MCF 10A (cell line): ENCODE measurements around the gene LAMC1. TPM values are rescaled to one million over a fixed set of nuclear protein-coding genes. Genes with fewer than 3 reads are reported as not detected.

ENCODE experiments used
- BruUV-seq: library from RNA; stranded (reverse); fragments of 400-500 nt; replicated peaks from 2 replicates; lab custom pipeline; 2021; lab: Mats Ljungman, UMichigan
- CTCF ChIA-PET: fragments of 300-600 bp; sonication (Branson Sonifier 250); formaldehyde crosslinking; extraction: SDS; loops from one replicate; lab custom pipeline; 2021; ENCODE audit warnings: antibody characterized with exemption, inconsistent platforms; lab: Yijun Ruan, JAX
- POLR2A ChIA-PET: fragments of 300-600, 350-650 bp; sonication (Branson Sonifier 250); formaldehyde crosslinking; extraction: SDS; loops from one replicate; lab custom pipeline; 2020; ENCODE audit warnings: antibody characterized with exemption, inconsistent platforms; lab: Yijun Ruan, JAX
- DNase-seq: peaks from one replicate; pipeline ENCODE4 v3.0.0-alpha.2; 2018; ENCODE audit not compliant: unreplicated experiment
- H3K27ac Mint-ChIP-seq: one replicate; pipeline ENCODE4 v1.8.0; 2022; ENCODE audit warnings: mild to moderate bottlenecking, low read depth, mixed read lengths; ENCODE audit not compliant: unreplicated experiment
- H3K27me3 Mint-ChIP-seq: one replicate; pipeline ENCODE4 v1.8.0; 2022; ENCODE audit warnings: mixed read lengths; ENCODE audit not compliant: insufficient read depth, unreplicated experiment
- H3K36me3 Mint-ChIP-seq: one replicate; pipeline ENCODE4 v1.8.0; 2022; ENCODE audit warnings: mild to moderate bottlenecking, moderate library complexity, mixed read lengths; ENCODE audit not compliant: insufficient read depth, unreplicated experiment
- H3K4me1 Mint-ChIP-seq: one replicate; pipeline ENCODE4 v1.8.0; 2022; ENCODE audit warnings: mixed read lengths; ENCODE audit not compliant: insufficient read depth, unreplicated experiment
- H3K4me3 Mint-ChIP-seq: one replicate; pipeline ENCODE4 v1.8.0; 2022; ENCODE audit warnings: mild to moderate bottlenecking, moderate library complexity, mixed read lengths; ENCODE audit not compliant: unreplicated experiment
- H3K9me3 Mint-ChIP-seq: one replicate; pipeline ENCODE4 v1.8.0; 2022; ENCODE audit warnings: mixed read lengths; ENCODE audit not compliant: unreplicated experiment
- intact Hi-C: fragments of 100-400 bp; cut with micrococcal nuclease; formaldehyde crosslinking; loops from 2 replicates; pipeline ENCODE4 v1.14.1; 2022
- total RNA-seq: library from RNA; stranded (reverse); gene quantifications from 2 replicates; pipeline ENCODE4 v1.2.3, GENCODE V29; 2022
- TF ChIP-seq, protein P1 (sequence below): fragments of 200-600 bp; IDR thresholded peaks from one replicate; pipeline ENCODE4 v1.8.0; 2022; ENCODE audit warnings: antibody characterized with exemption, mild to moderate bottlenecking; ENCODE audit not compliant: unreplicated experiment

The LAMC1 gene
- total RNA-seq, 1 experiment from 2014 or later: 179 TPM

DNA sequence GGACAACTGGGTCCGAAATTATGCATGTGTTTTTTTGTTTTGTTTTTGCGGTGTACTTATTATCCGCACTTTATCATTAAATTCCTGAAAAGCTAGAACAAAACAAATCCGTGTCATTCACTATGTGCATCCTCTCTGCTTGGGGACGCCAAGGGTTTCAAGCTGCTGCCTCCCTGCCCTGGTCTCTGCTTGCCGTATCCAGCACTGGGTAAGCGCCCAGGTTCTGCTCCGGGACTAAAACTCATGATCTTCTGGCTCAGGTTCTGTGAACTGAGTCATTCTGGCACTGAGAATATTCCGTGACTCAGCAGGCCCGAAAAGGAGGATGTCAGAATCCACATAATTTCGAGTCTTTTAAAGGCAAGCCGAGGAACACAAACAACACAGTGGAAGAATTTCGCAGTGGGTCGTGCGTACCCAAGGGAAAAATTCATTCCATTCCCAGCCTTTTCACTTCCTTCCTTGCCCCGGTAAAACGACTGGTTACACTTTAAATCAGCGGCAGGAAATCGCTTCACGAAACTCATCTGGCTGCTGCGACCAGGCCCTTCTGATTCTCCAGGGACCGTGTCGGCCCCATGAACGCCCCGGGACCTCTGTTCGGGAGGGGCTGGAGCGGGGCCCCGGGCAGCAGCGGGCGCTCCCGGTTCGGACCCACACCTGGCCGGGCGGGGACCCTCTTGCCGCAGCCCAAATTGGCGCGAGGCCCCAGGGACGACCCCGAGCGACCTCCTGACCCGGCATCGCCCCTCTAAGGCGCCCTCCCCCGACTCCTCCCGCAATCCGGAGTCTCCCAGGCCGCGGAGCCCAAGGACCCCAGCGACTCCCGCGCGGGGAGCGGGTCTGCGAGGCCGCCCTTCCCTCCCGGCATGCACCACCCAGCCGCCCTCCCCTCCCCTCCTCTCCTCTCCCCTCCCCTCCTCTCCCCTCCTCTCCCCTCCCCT, 746 bp upstream of the LAMC1 start:
- Mint-ChIP-seq H3K4me3 (peak overlapping the region; percentile 93), H3K27ac (peak overlapping the region; percentile 97), H3K4me1 (peaks cover 41% of the 10 kb centered on the region), H3K9me3 (no peaks in the 10 kb centered on the region), H3K27me3 (no peaks in the 10 kb centered on the region), H3K36me3 (peaks cover 19% of the 10 kb centered on the region)
- ChIA-PET CTCF (interaction anchor here (0.6 to 6.6 kb wide), 8 partner anchors 46 to 212 kb away, joined by 3 to 52 read pairs (median 4); no protein-coding TSS in a partner anchor), POLR2A (interaction anchor here (0.6 to 2.0 kb wide), 39 partner anchors 9 to 259 kb away, joined by 3 to 37 read pairs (median 4); partner anchors contain the start of gene LAMC2)
- TF ChIP-seq, protein P1, sequence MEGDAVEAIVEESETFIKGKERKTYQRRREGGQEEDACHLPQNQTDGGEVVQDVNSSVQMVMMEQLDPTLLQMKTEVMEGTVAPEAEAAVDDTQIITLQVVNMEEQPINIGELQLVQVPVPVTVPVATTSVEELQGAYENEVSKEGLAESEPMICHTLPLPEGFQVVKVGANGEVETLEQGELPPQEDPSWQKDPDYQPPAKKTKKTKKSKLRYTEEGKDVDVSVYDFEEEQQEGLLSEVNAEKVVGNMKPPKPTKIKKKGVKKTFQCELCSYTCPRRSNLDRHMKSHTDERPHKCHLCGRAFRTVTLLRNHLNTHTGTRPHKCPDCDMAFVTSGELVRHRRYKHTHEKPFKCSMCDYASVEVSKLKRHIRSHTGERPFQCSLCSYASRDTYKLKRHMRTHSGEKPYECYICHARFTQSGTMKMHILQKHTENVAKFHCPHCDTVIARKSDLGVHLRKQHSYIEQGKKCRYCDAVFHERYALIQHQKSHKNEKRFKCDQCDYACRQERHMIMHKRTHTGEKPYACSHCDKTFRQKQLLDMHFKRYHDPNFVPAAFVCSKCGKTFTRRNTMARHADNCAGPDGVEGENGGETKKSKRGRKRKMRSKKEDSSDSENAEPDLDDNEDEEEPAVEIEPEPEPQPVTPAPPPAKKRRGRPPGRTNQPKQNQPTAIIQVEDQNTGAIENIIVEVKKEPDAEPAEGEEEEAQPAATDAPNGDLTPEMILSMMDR: no peak
- peak; percentile 99 for DNase-seq
- intact Hi-C loops: no loop called here
- TSS peak; percentile 65 for BruUV-seq

DNA sequence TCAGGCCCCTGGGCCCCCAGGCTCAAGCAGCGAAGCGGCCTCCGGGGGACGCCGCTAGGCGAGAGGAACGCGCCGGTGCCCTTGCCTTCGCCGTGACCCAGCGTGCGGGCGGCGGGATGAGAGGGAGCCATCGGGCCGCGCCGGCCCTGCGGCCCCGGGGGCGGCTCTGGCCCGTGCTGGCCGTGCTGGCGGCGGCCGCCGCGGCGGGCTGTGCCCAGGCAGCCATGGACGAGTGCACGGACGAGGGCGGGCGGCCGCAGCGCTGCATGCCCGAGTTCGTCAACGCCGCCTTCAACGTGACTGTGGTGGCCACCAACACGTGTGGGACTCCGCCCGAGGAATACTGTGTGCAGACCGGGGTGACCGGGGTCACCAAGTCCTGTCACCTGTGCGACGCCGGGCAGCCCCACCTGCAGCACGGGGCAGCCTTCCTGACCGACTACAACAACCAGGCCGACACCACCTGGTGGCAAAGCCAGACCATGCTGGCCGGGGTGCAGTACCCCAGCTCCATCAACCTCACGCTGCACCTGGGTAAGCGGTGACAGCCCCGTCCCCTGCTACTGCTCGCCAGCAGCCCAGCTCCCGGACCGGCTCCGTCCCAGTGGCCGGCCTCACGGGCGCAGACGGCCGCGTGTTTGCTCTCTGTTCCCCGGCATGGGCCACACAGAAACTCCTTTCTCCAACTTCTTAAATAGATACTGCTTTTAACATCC, 539 bp downstream of the LAMC1 start:
- H3K27me3 Mint-ChIP-seq: no peaks in the 10 kb centered on the region
- ChIA-PET CTCF (interaction anchor here (0.7 to 2.4 kb wide), 7 partner anchors 24 to 293 kb away, joined by 3 to 11 read pairs (median 4); no protein-coding TSS in a partner anchor), POLR2A (interaction anchor here (0.6 to 6.3 kb wide), 29 partner anchors 9 to 295 kb away, joined by 3 to 113 read pairs (median 6); partner anchors contain the start of gene LAMC2)
- H3K4me3 Mint-ChIP-seq: peak overlapping the region; percentile 93
- H3K27ac Mint-ChIP-seq: peak overlapping the region; percentile 97
- no peaks in the 10 kb centered on the region for H3K9me3 Mint-ChIP-seq
- BruUV-seq: no TSS peak
- H3K36me3 Mint-ChIP-seq: peaks cover 20% of the 10 kb centered on the region
- DNase-seq: peak; percentile 90
- intact Hi-C loops: loop anchor here (1.0 to 2.0 kb wide), 8 partner anchors 61 to 295 kb away; partner anchors contain the start of gene LAMC2
- peaks cover 54% of the 10 kb centered on the region for H3K4me1 Mint-ChIP-seq
- TF ChIP-seq, protein P1: peak; percentile 55

DNA sequence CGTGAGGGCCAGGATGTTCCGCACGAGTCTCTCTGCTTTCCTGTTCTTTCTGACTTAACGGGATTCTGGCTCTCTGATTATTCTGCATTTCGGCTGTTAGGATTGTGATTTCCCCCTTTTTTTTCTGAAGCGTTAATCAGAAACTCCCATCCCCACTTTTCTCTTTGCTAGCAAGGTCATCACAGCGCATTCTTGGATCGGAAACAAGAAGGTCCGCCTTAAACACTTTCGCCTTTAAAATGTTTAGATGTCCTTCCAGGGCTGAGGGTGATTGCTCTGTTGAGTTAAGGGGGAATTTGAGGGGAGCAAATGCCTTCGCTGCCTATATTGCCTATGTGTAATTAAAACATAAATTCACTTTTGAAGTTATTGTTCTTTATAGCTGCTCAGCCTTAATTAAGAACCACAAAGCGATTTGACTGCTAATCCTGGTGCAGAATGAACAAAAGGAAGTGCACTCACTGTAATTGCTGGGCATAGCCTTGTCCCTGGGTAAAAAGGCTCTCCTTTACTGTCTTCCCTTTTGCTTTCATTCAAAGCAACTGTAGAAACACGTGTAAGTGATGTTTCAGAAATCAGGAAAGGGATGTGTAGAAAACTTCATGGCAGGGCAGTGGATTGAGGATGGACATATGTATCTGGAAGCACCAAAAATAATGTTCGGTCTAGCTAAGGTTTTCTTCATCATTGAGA, 1.2 kb downstream of the LAMC1 start:
- Mint-ChIP-seq H3K4me1 (peaks cover 61% of the 10 kb centered on the region), H3K27ac (peak overlapping the region; percentile 97), H3K4me3 (peak overlapping the region; percentile 93), H3K27me3 (no peaks in the 10 kb centered on the region), H3K36me3 (peaks cover 27% of the 10 kb centered on the region), H3K9me3 (no peaks in the 10 kb centered on the region)
- BruUV-seq: TSS peak; percentile 32
- ChIA-PET POLR2A (interaction anchor here (0.7 to 6.3 kb wide), 43 partner anchors 9 to 294 kb away, joined by 3 to 113 read pairs (median 4); partner anchors contain the start of gene LAMC2), CTCF (interaction anchor here (0.6 to 2.4 kb wide), 14 partner anchors 12 to 292 kb away, joined by 3 to 11 read pairs (median 4); partner anchors contain the start of gene LAMC2)
- intact Hi-C loops: loop anchor here (1.0 to 5.0 kb wide), 9 partner anchors 38 to 294 kb away; partner anchors contain the start of gene LAMC2
- TF ChIP-seq, protein P1: no peak
- DNase-seq: peak; percentile 45
